Keratinocyte (primary cell): ENCODE measurements around the gene CELF2.

Experiments
- EZH2 ChIP-seq: IDR thresholded peaks from one replicate; pipeline ENCODE4 v1.6.1; 2012; ENCODE audit warnings: inconsistent platforms, mild to moderate bottlenecking, low read length, moderate library complexity
- TF ChIP-seq, protein P1 (sequence below), 3 experiments: IDR thresholded peaks in 1 of 3; conservative IDR thresholded peaks in 1 of 3; optimal IDR thresholded peaks in 1 of 3; 2 replicates in 2 of 3; 3 replicates in 1 of 3; pipeline versions ENCODE3 to v1.5.1; 2011; ENCODE audit warnings: low read length in 3 of 3, mild to moderate bottlenecking in 3 of 3, moderate library complexity in 2 of 3, control low read depth in 1 of 3, inconsistent platforms in 1 of 3; ENCODE audit not compliant: insufficient read depth in 2 of 3; ENCODE audit errors: extremely low read depth in 1 of 3

DNA sequence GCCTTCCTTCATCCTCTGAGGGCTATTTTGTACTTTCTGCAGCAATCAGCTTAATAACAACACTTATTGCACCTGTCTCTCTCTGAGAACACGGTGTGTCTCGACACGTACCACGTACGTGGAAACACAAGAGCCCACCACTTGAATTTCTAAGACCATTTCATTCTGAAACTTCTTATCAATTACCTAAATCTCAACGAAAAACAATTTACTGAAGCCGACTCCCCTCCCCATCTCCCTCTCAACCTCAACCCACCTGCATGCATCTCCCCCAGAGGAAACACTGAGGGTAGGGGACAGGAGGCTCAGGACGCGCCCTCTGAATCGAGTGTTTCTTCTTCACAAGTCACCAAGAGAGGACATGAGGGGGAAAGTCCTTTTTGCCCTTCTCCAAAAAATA is 315.2 kb downstream of the CELF2 start:
- TF ChIP-seq, protein P1, sequence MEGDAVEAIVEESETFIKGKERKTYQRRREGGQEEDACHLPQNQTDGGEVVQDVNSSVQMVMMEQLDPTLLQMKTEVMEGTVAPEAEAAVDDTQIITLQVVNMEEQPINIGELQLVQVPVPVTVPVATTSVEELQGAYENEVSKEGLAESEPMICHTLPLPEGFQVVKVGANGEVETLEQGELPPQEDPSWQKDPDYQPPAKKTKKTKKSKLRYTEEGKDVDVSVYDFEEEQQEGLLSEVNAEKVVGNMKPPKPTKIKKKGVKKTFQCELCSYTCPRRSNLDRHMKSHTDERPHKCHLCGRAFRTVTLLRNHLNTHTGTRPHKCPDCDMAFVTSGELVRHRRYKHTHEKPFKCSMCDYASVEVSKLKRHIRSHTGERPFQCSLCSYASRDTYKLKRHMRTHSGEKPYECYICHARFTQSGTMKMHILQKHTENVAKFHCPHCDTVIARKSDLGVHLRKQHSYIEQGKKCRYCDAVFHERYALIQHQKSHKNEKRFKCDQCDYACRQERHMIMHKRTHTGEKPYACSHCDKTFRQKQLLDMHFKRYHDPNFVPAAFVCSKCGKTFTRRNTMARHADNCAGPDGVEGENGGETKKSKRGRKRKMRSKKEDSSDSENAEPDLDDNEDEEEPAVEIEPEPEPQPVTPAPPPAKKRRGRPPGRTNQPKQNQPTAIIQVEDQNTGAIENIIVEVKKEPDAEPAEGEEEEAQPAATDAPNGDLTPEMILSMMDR (optimal IDR thresholded peaks at IDR 0.05 in 1 of 3, IDR thresholded peaks at IDR 0.05 in 1 of 3, conservative IDR thresholded peaks at IDR 0.05 in 1 of 3; ENCODE audit: extremely low read depth in 1 of 3, insufficient read depth in 2 of 3, low read length in 3 of 3), result no peak
- no peak for TF ChIP-seq EZH2
